Effector CD4-positive, alpha-beta T cell (primary cell): ENCODE results near the gene ZFYVE26.

ENCODE experiments used
- DNase-seq: peaks from one replicate; pipeline ENCODE4 v3.0.0-alpha.2; 2020

Gene ZFYVE26

GRCh38 chr14:67815573-67816225 lies 691 bp downstream of the ZFYVE26 start:
- DNase-seq: no peak

GRCh38 chr14:67814821-67815220 lies 1.6 kb downstream of the ZFYVE26 start:
- DNase-seq: no peak

GRCh38 chr14:67806246-67806645 lies 10.1 kb downstream of the ZFYVE26 start:
- no peak for DNase-seq

GRCh38 chr14:67800743-67801142 lies 15.6 kb downstream of the ZFYVE26 start:
- no peak for DNase-seq

- DNase-seq: no peak
These were observed 17.7 kb downstream of the ZFYVE26 start for GRCh38 chr14:67798731-67799130.

- no peak for DNase-seq
These were observed 28.7 kb downstream of the ZFYVE26 start for GRCh38 chr14:67787673-67788072.

GRCh38 chr14:67785270-67786109 lies 30.9 kb downstream of the ZFYVE26 start:
- no peak for DNase-seq

- DNase-seq: no peak
These were observed 32.1 kb downstream of the ZFYVE26 start for GRCh38 chr14:67784244-67784823.

GRCh38 chr14:67782090-67782489 lies 34.3 kb downstream of the ZFYVE26 start:
- DNase-seq: no peak

- DNase-seq: no peak
These were observed 37.6 kb downstream of the ZFYVE26 start for GRCh38 chr14:67778792-67779191.

- no peak for DNase-seq
These were observed 39.6 kb downstream of the ZFYVE26 start for GRCh38 chr14:67776653-67777322.

GRCh38 chr14:67773844-67774377 lies 42.5 kb downstream of the ZFYVE26 start:
- no peak for DNase-seq

- DNase-seq: no peak
These were observed 48.2 kb downstream of the ZFYVE26 start for GRCh38 chr14:67768219-67768618.

- DNase-seq: no peak
These were observed 50.2 kb downstream of the ZFYVE26 start for GRCh38 chr14:67766035-67766680.

- no peak for DNase-seq
These were observed 51.1 kb downstream of the ZFYVE26 start for GRCh38 chr14:67765192-67765834.

GRCh38 chr14:67764496-67764895 lies 51.9 kb downstream of the ZFYVE26 start:
- DNase-seq: no peak

- DNase-seq: no peak
These were observed 53.1 kb downstream of the ZFYVE26 start for GRCh38 chr14:67763158-67763822.

- no peak for DNase-seq
These were observed 54.3 kb downstream of the ZFYVE26 start for GRCh38 chr14:67762051-67762450.

- DNase-seq: no peak
These were observed 56.5 kb downstream of the ZFYVE26 start for GRCh38 chr14:67759916-67760315.

- DNase-seq: no peak
These were observed 59.2 kb downstream of the ZFYVE26 start for GRCh38 chr14:67757175-67757574.

- no peak for DNase-seq
These were observed 59.9 kb downstream of the ZFYVE26 start for GRCh38 chr14:67756496-67756895.
